Endothelial cell (in vitro differentiated cells): Measurements from ENCODE around the gene BANK1. TPM values are rescaled to one million over a fixed set of nuclear protein-coding genes. Genes with fewer than 3 reads are reported as not detected.

Source experiments
- DNase-seq: peaks from one replicate; pipeline ENCODE4 v3.0.0; 2021; ENCODE audit warnings: low spot score
- H3K27ac Mint-ChIP-seq: one replicate; pipeline ENCODE4 v1.8.0; 2021; ENCODE audit warnings: mixed read lengths, inconsistent platforms; ENCODE audit not compliant: unreplicated experiment
- H3K27me3 Mint-ChIP-seq: one replicate; pipeline ENCODE4 v1.8.0; 2021; ENCODE audit warnings: mild to moderate bottlenecking, moderate library complexity, mixed read lengths, inconsistent platforms; ENCODE audit not compliant: unreplicated experiment
- H3K36me3 Mint-ChIP-seq: one replicate; pipeline ENCODE4 v1.8.0; 2021; ENCODE audit warnings: mild to moderate bottlenecking, low read depth, mixed read lengths, inconsistent platforms; ENCODE audit not compliant: unreplicated experiment
- H3K4me1 Mint-ChIP-seq: one replicate; pipeline ENCODE4 v1.8.0; 2021; ENCODE audit warnings: mild to moderate bottlenecking, mixed read lengths, inconsistent platforms; ENCODE audit not compliant: unreplicated experiment
- H3K4me3 Mint-ChIP-seq: one replicate; pipeline ENCODE4 v1.8.0; 2021; ENCODE audit warnings: mild to moderate bottlenecking, mixed read lengths, inconsistent platforms; ENCODE audit not compliant: unreplicated experiment
- H3K9me3 Mint-ChIP-seq: one replicate; pipeline ENCODE4 v1.8.0; 2021; ENCODE audit warnings: mixed read lengths, inconsistent platforms; ENCODE audit not compliant: unreplicated experiment
- CTCF ChIP-seq: fragments of 200-600 bp; sonication (generic); IDR thresholded peaks from one replicate; pipeline ENCODE4 v1.5.0; 2021; ENCODE audit warnings: antibody characterized with exemption; ENCODE audit not compliant: unreplicated experiment
- total RNA-seq: library from RNA; stranded (reverse); fragmentation: NEBNext Ultra II Directional; extraction: Animal tissue kit (Norgen Biotek cat#: 25700); gene quantifications from one replicate; pipeline ENCODE4 v1.2.1, GENCODE V29; 2021; ENCODE audit not compliant: unreplicated experiment

The BANK1 gene
- total RNA-seq, 1 donor from 2014 or later: 3.7 TPM

- no peaks in the 10 kb centered on the region for H3K9me3 Mint-ChIP-seq
- H3K27ac Mint-ChIP-seq: no peak overlapping the region
- peaks cover 4% of the 10 kb centered on the region for H3K4me1 Mint-ChIP-seq
- no peak for DNase-seq
- no peaks in the 10 kb centered on the region for H3K27me3 Mint-ChIP-seq
- no peaks in the 10 kb centered on the region for H3K36me3 Mint-ChIP-seq
- no peak overlapping the region for H3K4me3 Mint-ChIP-seq
- TF ChIP-seq CTCF: no peak
These were observed 180.1 kb downstream of the BANK1 start for GRCh38 chr4:101970547-101971155.

DNA sequence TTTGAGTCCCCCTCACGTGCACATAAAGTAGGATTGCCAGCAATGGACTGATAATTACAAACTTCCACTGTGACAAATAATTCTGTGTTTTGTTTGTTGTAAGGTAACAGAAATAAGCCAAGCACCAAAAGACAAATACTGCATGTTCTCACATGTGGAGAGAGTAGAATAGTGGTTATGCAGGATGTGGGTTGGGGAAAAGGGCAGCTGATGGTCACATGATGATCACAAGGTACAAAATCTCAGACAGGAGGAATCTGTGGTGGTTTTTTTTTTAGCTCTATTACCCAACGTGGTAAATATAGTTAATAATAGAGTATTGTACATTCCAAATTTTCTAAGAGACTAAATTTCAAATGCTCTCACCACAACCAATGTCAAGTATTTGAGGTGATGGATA, 182.3 kb downstream of the BANK1 start:
- Mint-ChIP-seq H3K4me3 (no peak overlapping the region), H3K4me1 (peaks cover 4% of the 10 kb centered on the region), H3K36me3 (no peaks in the 10 kb centered on the region), H3K9me3 (no peaks in the 10 kb centered on the region), H3K27me3 (no peaks in the 10 kb centered on the region), H3K27ac (no peak overlapping the region)
- no peak for DNase-seq
- TF ChIP-seq CTCF: no peak

- Mint-ChIP-seq H3K4me1 (peaks cover 4% of the 10 kb centered on the region), H3K9me3 (no peaks in the 10 kb centered on the region), H3K4me3 (no peak overlapping the region), H3K36me3 (no peaks in the 10 kb centered on the region), H3K27me3 (no peaks in the 10 kb centered on the region), H3K27ac (no peak overlapping the region)
- TF ChIP-seq CTCF: no peak
- DNase-seq: no peak
These were observed 182.8 kb downstream of the BANK1 start for GRCh38 chr4:101973361-101973760.

DNA sequence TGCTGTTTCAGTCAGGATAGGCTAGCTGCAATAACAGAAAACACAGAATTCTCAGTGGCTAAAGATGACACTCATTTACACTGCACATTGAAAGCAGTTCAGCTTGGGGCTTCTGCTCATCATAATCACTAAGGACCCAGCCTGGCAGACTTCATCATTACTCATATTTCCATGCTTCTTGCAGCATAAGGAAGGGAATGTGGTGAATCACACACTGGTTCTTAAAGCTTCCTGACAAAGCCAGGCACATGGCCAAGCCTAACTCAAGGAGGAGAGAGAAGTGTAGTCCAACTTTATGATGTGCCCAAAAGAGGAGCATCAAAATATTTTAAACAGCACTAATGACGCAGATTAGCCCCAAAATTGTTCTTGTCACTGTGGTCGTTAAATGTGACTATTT, 186.5 kb downstream of the BANK1 start:
- no peak overlapping the region for H3K27ac Mint-ChIP-seq
- TF ChIP-seq CTCF: no peak
- no peaks in the 10 kb centered on the region for H3K4me1 Mint-ChIP-seq
- no peak overlapping the region for H3K4me3 Mint-ChIP-seq
- no peaks in the 10 kb centered on the region for H3K36me3 Mint-ChIP-seq
- no peak for DNase-seq
- H3K27me3 Mint-ChIP-seq: no peaks in the 10 kb centered on the region
- H3K9me3 Mint-ChIP-seq: no peaks in the 10 kb centered on the region

GRCh38 chr4:101981756-101982155, 191.2 kb downstream of the BANK1 start:
- DNase-seq: no peak
- Mint-ChIP-seq H3K4me1 (no peaks in the 10 kb centered on the region), H3K27ac (no peak overlapping the region)

More at GRCh38 chr4:101981756-101982155, 191.2 kb downstream of the BANK1 start:
- Mint-ChIP-seq H3K9me3 (no peaks in the 10 kb centered on the region), H3K27me3 (no peaks in the 10 kb centered on the region), H3K36me3 (no peaks in the 10 kb centered on the region), H3K4me3 (no peak overlapping the region)
- TF ChIP-seq CTCF: no peak
